ENCODE data around the gene ANO10.

ANO10 gene

GRCh38 chr3:43316783-43317460, 304.9 kb downstream of the ANO10 start:
- no peak for DNase-seq (ENCODE audit: low read depth in 2 of 2)

Measured in stimulated activated CD8-positive, alpha-beta memory T cell treated with anti-CD3 and anti-CD28 coated beads, Interleukin-15, amount 100 ng/mL, for 4 hours (primary cell).